Caco-2 (cell line): ENCODE data around the gene FN1. TPM values are rescaled to one million over a fixed set of nuclear protein-coding genes. Genes with fewer than 3 reads are reported as not detected.

Experiments
- BruUV-seq: library from RNA; stranded (reverse); fragments of 400-500 nt; replicated peaks from 2 replicates; lab custom pipeline; 2021; lab: Mats Ljungman, UMichigan
- CTCF ChIA-PET: fragments of 300-600 bp; sonication (Branson Sonifier 250); formaldehyde crosslinking; loops from one replicate; lab custom pipeline; 2022; ENCODE audit warnings: antibody characterized with exemption; lab: Charles Lee
- POLR2A ChIA-PET: fragments of 300-600 bp; sonication (Branson Sonifier 250); formaldehyde crosslinking; loops from one replicate; lab custom pipeline; 2022; ENCODE audit warnings: antibody characterized with exemption; lab: Charles Lee
- DNase-seq, 2 experiments: peaks; one replicate each; pipeline versions ENCODE4 v3.0.0 to v3.0.0-alpha.2; 2020 to 2022
- H3K27me3 ChIP-seq: replicated peaks from 2 replicates; pipeline ENCODE4 v1.6.0; 2011; ENCODE audit warnings: low read length; ENCODE audit not compliant: control insufficient read depth, insufficient read depth
- H3K36me3 ChIP-seq: 2 replicates; pipeline ENCODE4 v1.5.1; 2011; ENCODE audit warnings: low read length; ENCODE audit not compliant: control insufficient read depth, insufficient read depth
- H3K4me1 ChIP-seq: fragments of 250-450 bp; sonication (Bioruptor Pico); 2 replicates; pipeline ENCODE4 v1.5.1; 2020; ENCODE audit warnings: mild to moderate bottlenecking
- H3K4me3 ChIP-seq: 2 replicates; pipeline ENCODE4 v1.5.1; 2011; ENCODE audit warnings: low read depth, mild to moderate bottlenecking, control low read depth, low read length
- H3K9me3 ChIP-seq: fragments of 250-450 bp; sonication (Bioruptor Pico); 2 replicates; pipeline ENCODE4 v1.5.1; 2020; ENCODE audit warnings: mild to moderate bottlenecking, moderate library complexity
- H3K27ac Mint-ChIP-seq: one replicate; pipeline ENCODE4 v1.8.0; 2022; ENCODE audit warnings: mixed read lengths; ENCODE audit not compliant: unreplicated experiment
- H3K27me3 Mint-ChIP-seq: one replicate; pipeline ENCODE4 v1.8.0; 2022; ENCODE audit warnings: mixed read lengths; ENCODE audit not compliant: insufficient read depth, unreplicated experiment
- H3K36me3 Mint-ChIP-seq: one replicate; pipeline ENCODE4 v1.8.0; 2022; ENCODE audit warnings: mild to moderate bottlenecking, mixed read lengths; ENCODE audit not compliant: insufficient read depth, unreplicated experiment
- H3K4me1 Mint-ChIP-seq: one replicate; pipeline ENCODE4 v1.8.0; 2022; ENCODE audit warnings: low read depth, mixed read lengths; ENCODE audit not compliant: unreplicated experiment
- H3K4me3 Mint-ChIP-seq: one replicate; pipeline ENCODE4 v1.8.0; 2022; ENCODE audit warnings: mild to moderate bottlenecking, moderate library complexity, mixed read lengths; ENCODE audit not compliant: unreplicated experiment
- H3K9me3 Mint-ChIP-seq: one replicate; pipeline ENCODE4 v1.8.0; 2022; ENCODE audit warnings: mixed read lengths; ENCODE audit not compliant: unreplicated experiment
- intact Hi-C: fragments of 100-400 bp; cut with micrococcal nuclease; formaldehyde crosslinking; loops from one replicate; pipeline ENCODE4 v1.10.0; 2022; ENCODE audit not compliant: unreplicated experiment
- total RNA-seq: library from RNA; stranded (reverse); gene quantifications from 2 replicates; pipeline ENCODE4 v1.2.3, GENCODE V29; 2022
- TF ChIP-seq, protein P1 (sequence below), 2 experiments: fragments of 200-600 bp in 1 of 2; IDR thresholded peaks; 1 replicate in 1 of 2; 2 replicates in 1 of 2; pipeline versions ENCODE4 v1.5.1 to v1.8.0; 2011 to 2022; ENCODE audit warnings: antibody characterized with exemption in 1 of 2, control low read depth in 1 of 2, inconsistent platforms in 1 of 2, low read depth in 1 of 2, low read length in 1 of 2, mild to moderate bottlenecking in 1 of 2, moderate library complexity in 1 of 2; ENCODE audit not compliant: insufficient read depth in 1 of 2, severe bottlenecking in 1 of 2, unreplicated experiment in 1 of 2

FN1 gene
- total RNA-seq, 1 experiment from 2014 or later: 3,805 TPM

- Histone ChIP-seq H3K9me3 (no peaks in the 10 kb centered on the region), H3K4me1 (no peaks in the 10 kb centered on the region), H3K36me3 (peaks cover 1% of the 10 kb centered on the region), H3K27me3 (no peaks in the 10 kb centered on the region), H3K4me3 (no peak overlapping the region)
- CTCF ChIA-PET: no interaction called here
- no TSS peak for BruUV-seq
- H3K9me3 Mint-ChIP-seq: no peaks in the 10 kb centered on the region
- no peak for DNase-seq
- TF ChIP-seq, protein P1, sequence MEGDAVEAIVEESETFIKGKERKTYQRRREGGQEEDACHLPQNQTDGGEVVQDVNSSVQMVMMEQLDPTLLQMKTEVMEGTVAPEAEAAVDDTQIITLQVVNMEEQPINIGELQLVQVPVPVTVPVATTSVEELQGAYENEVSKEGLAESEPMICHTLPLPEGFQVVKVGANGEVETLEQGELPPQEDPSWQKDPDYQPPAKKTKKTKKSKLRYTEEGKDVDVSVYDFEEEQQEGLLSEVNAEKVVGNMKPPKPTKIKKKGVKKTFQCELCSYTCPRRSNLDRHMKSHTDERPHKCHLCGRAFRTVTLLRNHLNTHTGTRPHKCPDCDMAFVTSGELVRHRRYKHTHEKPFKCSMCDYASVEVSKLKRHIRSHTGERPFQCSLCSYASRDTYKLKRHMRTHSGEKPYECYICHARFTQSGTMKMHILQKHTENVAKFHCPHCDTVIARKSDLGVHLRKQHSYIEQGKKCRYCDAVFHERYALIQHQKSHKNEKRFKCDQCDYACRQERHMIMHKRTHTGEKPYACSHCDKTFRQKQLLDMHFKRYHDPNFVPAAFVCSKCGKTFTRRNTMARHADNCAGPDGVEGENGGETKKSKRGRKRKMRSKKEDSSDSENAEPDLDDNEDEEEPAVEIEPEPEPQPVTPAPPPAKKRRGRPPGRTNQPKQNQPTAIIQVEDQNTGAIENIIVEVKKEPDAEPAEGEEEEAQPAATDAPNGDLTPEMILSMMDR (IDR thresholded peaks at IDR 0.05; ENCODE audit: insufficient read depth in 1 of 2, low read depth in 1 of 2, low read length in 1 of 2, severe bottlenecking in 1 of 2, unreplicated experiment in 1 of 2): no peak
- intact Hi-C loops: no loop called here
- H3K27me3 Mint-ChIP-seq: no peaks in the 10 kb centered on the region
- peaks cover 12% of the 10 kb centered on the region for H3K4me1 Mint-ChIP-seq
- POLR2A ChIA-PET: no interaction called here
- H3K4me3 Mint-ChIP-seq: no peak overlapping the region
- H3K27ac Mint-ChIP-seq: no peak overlapping the region
- H3K36me3 Mint-ChIP-seq: peaks cover 98% of the 10 kb centered on the region
These were observed 78.2 kb downstream of the FN1 start for GRCh38 chr2:215357660-215358059.

DNA sequence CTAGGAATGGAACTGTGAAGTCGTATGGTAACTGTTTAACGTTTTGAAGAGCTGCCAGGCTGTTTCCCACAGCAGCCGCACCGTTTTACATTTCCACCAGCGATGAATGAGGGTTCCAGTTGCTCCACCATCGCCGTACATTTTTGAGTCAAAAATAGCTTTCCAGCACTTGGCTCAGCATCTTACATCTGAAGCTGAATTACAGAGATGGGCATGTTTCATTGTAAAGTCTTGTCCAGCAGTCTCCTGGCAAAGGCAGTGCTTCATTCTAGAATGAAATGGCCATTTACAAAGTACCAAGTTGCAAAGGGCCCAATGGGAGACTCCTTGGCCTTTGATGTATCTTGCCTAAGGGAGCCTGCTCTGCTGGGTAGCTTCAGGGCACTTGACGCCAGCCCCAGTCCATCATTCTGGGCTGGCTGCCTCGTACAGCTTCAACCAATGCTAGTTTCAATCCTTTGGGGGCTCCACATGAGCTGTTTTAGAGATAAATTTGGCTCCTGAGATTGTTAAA is 78.9 kb downstream of the FN1 start:
- no peak for DNase-seq
- POLR2A ChIA-PET: no interaction called here
- Mint-ChIP-seq H3K27ac (peak overlapping the region; percentile 47), H3K9me3 (no peaks in the 10 kb centered on the region), H3K27me3 (no peaks in the 10 kb centered on the region), H3K36me3 (peaks cover 94% of the 10 kb centered on the region), H3K4me1 (peaks cover 12% of the 10 kb centered on the region), H3K4me3 (no peak overlapping the region)
- Histone ChIP-seq H3K27me3 (no peaks in the 10 kb centered on the region), H3K9me3 (no peaks in the 10 kb centered on the region), H3K4me1 (no peaks in the 10 kb centered on the region), H3K36me3 (no peaks in the 10 kb centered on the region; the same call in none of the 2 replicates), H3K4me3 (no peak overlapping the region)
- TF ChIP-seq, protein P1 (IDR thresholded peaks at IDR 0.05; ENCODE audit: insufficient read depth in 1 of 2, low read depth in 1 of 2, low read length in 1 of 2, severe bottlenecking in 1 of 2, unreplicated experiment in 1 of 2): no peak
- intact Hi-C loops: no loop called here
- BruUV-seq: no TSS peak
- CTCF ChIA-PET: no interaction called here

- TF ChIP-seq, protein P1 (IDR thresholded peaks at IDR 0.05; ENCODE audit: insufficient read depth in 1 of 2, low read depth in 1 of 2, low read length in 1 of 2, severe bottlenecking in 1 of 2, unreplicated experiment in 1 of 2): no peak
- ChIA-PET POLR2A (no interaction called here), CTCF (no interaction called here)
- peak overlapping the region; percentile 47 for H3K27ac Mint-ChIP-seq
- peaks cover 9% of the 10 kb centered on the region for H3K4me1 Mint-ChIP-seq
- peaks cover 90% of the 10 kb centered on the region for H3K36me3 Mint-ChIP-seq
- intact Hi-C loops: no loop called here
- Histone ChIP-seq H3K4me1 (no peaks in the 10 kb centered on the region), H3K9me3 (no peaks in the 10 kb centered on the region), H3K27me3 (no peaks in the 10 kb centered on the region), H3K4me3 (no peak overlapping the region), H3K36me3 (no peaks in the 10 kb centered on the region; the same call in 1 of the 2 replicates)
- no peak for DNase-seq
- no peaks in the 10 kb centered on the region for H3K27me3 Mint-ChIP-seq
- no peak overlapping the region for H3K4me3 Mint-ChIP-seq
- H3K9me3 Mint-ChIP-seq: no peaks in the 10 kb centered on the region
- BruUV-seq: no TSS peak
These were observed 79.4 kb downstream of the FN1 start for GRCh38 chr2:215356334-215356947.
